GM12891 (cell line): ENCODE results near the gene ADRA1B.

Experiments used
- POLR2A ChIP-seq: IDR thresholded peaks from 2 replicates; pipeline ENCODE4 v1.6.1; 2011; ENCODE audit warnings: low read depth, low read length, control low read depth
- POLR2AphosphoS5 ChIP-seq: IDR thresholded peaks from 2 replicates; pipeline ENCODE4 v1.6.1; 2011; ENCODE audit warnings: low read depth, low read length, control low read depth
- SPI1 ChIP-seq: IDR thresholded peaks from 2 replicates; pipeline ENCODE4 v1.6.1; 2011; ENCODE audit warnings: low read depth, low read length, control low read depth
- TAF1 ChIP-seq: IDR thresholded peaks from 2 replicates; pipeline ENCODE4 v1.6.1; 2011; ENCODE audit warnings: low read depth, low read length, control low read depth

DNA sequence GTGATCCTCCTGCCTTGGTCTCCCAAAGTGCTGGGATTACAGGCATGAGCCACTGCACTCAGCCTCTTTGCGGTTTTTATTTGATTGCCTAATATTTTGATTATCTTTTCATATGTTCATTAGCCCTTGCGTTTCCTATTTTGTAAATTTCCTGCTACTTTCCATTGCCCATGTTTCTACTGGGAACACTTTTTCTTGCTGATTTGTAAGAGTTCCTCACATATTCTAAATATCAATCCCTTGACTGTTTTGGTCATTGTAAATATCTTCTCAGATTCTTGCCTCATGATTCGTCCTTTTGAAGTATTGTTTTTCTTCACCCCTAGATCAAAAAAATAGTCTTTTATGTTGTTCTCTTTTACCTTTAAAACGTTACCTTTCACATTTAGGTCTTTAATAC lies 54.8 kb downstream of the ADRA1B start:
- TF ChIP-seq TAF1 (no peak), POLR2AphosphoS5 (no peak), POLR2A (no peak), SPI1 (no peak)
